ENCODE measurements around the gene NHLRC2.

- TF ChIP-seq CTCF (IDR thresholded peaks at IDR 0.05 in 8 of 11, conservative IDR thresholded peaks at IDR 0.05 in 3 of 11): no peak
- no peak for TF ChIP-seq POLR2AphosphoS5 (IDR thresholded peaks at IDR 0.05)
Measured at GRCh38 chr10:113917636-113918035, 63.2 kb downstream of the NHLRC2 start.
